CD4-positive, alpha-beta T cell treated with Interleukin-17A for 4 hours (primary cell): ENCODE results near the gene UEVLD.

Experiments used
- DNase-seq: peaks from one replicate; pipeline ENCODE4 v3.0.0-alpha.2; 2020; ENCODE audit warnings: mixed read lengths

Gene UEVLD

DNA sequence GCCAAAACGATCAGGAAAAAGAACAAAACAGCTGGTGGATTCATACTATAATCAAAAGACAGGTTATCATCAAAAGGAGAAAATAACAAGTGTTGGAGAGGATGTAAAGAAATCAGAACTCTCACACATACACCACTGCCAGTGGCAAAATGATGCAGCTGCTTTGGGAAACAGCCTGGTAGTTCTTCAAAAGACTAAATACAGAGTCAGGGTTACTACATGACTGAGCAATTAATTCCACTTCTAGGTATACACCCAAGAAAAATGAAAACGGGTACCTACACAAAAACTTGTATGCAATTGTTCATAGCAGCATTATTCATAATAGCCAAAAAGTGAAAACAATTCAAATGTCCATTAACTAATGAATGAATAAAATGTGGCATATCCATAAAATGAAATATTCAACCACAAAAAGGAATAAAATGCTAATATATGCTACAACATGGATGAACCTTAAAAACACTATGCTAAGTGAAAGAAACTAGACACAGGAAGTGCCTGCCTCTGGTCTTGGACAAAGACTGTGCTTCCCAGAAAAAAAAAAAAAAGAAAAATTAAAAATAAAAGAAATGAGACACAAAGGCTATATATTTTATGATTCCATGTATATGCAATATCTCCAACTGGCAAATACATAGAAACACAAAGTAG is 8.3 kb downstream of the UEVLD start:
- DNase-seq, result no peak

DNA sequence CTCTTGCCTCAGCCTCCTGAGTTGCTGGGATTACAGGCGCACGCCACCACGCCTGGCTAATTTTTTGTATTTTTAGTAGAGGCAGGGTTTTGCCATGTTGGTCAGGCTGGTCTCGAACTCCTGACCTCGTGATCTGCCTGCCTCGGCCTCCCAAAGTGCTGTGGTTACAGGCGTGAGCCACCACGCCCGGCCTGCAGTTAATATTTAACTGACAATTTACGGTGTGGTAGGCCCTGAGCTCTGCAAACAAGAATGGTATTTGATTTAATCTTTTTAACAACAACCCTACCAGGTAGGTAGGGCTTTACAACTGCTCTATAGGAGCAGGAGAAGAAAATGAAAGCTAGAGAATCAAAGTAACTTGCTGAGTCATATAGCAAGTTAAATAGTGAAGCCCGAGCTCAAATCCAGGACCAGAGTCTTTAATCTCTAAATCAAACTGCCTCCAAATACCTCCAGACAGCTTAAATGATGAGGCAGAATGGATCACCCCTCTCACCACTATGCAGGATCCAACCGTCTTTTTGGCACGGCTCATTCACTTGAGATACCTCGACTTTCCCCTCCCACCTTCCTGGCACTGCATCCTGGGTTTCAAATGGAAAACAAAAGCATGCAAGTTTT is 9.4 kb downstream of the UEVLD start:
- DNase-seq, result no peak

DNA sequence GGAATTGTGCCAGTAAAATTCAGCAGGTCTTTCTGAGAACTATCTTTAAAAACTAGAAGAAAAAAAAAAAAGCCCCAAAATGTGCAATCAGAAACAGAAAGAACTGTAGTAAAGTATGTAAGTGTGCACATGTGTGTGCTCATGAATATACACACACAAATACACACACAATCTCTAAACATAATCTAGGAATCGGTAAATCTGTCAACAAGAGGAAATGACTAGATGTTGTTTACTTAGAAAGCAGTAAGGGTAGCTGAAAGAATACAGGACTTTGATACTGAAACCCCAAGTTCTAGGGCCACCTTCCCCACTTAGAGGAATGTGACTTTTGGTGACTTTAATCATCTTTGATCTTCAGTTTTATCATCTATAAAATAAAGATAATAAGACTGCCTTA is 13.2 kb downstream of the UEVLD start:
- DNase-seq, result no peak

DNA sequence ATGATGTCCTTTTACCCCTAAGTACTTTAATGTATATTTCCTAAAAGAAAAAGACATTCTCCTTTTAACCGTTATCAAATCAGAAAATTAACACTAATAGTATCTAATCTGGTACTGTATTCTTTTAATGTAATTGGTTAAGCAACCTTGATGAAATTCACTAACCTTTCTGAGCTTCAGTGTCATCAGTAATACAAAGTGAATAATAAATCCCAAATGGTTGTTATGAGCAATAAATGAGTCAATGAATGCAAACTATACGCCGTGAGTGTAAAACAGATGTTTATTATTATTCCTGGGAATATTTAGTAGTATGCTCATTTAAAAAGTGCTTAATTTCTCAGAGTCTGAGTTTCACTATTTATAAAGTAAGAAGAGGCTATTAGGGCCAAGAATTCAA is 21.5 kb downstream of the UEVLD start:
- no peak for DNase-seq

DNA sequence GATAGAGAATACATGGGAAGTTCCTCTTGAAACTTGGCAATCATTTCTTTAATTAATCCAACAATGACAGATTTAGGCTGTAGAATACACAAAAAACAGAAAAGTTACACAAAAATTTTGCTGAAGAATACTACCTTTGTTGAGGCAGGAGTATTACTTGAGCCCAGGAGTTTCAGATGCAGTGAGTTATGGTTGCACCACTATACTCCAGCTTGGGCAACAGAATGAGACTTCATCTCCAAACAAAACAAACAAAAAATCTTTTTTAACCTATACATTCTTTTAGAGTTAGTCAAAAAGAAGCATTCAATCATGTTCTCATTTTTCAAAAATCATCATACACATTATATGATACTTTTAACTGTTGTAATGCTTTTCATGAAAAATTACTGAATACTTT is 22.1 kb downstream of the UEVLD start:
- no peak for DNase-seq

DNA sequence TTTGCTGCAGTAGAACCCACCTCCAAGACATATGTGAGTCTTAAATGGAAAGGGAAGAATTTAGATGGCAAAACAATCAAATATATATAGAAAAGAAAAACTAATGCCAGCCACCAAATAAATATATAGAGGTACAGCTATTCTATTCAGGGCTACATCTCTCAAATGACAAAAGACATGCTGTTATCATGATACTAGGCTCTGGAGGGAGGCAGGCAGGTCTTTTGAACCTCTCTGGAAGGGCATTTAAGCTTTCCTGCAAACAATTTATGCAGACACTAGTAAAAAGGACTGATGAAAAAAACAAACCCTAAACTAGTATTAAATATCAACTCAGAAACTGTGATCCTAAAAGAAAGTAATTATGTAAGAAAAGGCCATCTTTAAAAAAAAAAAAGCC is 24.4 kb downstream of the UEVLD start:
- DNase-seq, result no peak

DNA sequence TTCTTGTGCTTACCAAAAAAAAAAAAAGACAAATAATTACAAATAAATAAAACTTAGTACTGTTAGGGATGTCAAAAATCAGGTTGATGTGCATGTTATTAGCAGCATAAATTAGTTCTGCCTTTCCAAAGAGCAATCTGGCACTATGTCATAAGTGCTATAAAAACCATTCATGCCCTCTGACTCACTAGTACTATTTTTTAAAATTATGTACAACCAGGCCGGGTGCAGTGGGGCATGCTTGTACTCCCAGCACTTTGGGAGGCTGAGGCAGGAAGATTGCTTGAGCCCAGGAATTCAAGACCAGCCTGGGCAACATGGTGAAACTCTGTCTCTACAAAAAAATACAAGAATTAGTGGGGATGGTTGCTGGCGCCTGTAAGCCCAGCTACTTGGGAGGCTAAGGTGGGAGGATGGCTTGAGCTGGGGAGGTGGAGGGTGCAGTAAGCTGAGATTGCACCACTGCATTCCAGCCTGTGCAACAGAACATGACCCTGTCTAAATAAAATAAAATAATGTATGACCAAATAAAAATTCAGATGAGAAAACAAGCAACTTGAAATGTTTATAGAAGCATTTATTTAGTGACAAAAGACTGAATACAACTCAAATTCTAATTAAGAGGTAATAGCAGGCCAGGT is 25.3 kb downstream of the UEVLD start:
- no peak for DNase-seq

DNA sequence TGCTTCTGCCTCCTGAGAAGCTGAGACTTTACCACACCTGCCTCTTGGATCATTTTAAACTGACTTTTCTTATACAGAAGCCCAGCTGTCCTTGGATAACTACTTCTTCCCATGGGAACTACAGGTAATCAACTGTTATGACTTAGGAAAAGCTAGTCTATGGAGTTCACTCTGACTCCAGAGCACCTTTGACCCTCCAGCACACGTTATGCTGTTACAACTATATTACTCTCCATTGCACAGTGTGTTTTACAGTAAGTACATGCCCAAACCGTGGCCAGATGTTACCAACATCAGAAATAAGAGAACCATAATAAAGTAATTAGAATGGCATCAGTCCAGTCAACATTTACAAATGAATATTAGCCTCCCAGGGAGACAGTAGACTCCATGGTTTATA is 40.5 kb downstream of the UEVLD start:
- DNase-seq, result no peak

DNA sequence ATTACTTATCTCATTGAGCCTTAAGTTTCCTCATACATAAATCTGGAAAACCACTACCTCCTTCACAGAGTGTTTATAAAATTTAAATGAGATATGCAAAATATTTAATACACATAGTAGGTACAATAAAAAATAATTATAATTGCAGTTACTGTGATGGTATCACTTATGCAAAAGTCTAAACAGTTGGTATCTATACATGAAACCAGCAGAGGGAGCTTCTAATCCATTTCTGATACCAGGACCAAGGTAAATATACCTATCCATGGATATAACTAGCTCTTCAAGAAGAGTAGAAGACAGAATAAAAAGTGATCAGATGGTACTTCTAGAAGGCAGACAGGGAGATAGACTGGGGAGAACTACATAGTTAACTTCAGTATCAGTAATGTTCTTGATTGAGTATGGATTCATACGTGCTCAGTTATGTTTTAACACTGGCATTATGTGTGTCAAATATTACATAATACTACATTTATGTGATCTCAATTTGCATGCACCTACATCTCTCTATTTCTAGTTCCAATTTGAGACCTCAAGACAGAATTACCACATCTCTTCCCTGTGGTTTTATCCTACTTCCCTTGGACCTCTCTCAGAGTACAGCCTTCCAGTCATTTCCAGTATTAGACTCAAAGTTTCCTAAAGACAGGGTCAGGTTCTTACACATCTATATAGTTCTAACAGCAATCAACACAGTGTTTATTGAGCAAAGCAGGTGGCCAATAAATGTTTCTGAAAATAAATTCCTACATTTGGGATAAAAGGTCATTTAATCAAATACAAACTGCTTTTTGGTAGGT is 48.1 kb downstream of the UEVLD start:
- DNase-seq, result no peak

DNA sequence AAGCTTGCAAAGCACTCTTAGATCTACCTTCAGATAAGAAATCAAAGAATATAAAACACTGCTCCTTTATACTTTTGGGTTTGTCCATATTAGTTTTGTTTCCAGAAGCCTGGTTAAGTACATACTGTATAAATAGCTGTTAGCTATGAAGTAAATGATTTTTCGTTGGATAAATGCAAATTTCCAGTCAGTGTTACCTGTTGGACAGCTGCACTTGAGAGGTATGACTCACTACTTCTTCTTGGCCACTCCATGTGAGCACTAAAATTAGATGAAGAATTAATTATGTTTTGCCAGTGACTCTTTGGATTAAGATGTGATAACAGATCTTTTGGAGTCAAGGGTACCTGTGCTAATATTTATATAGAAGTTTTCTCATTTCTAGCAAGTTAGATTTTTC is 52.3 kb downstream of the UEVLD start:
- no peak for DNase-seq

DNA sequence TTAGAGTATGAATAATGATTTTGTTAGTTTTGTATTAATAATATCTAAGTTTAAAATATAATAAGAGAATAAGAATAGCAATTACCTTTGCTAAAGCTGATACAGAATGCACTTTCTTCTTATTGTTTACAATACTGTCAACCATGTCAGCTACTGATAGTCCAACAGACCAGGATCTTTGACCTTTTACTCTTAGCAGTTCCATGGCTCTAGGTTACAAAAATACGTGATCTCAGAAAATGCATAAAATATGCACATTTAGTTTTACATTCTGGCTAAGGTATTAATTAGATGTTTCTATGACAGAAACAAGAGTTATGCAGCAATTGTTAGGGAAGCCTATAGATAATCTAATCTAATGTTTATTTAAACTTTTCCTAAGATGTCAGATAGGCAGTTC is 54.3 kb downstream of the UEVLD start:
- no peak for DNase-seq

DNA sequence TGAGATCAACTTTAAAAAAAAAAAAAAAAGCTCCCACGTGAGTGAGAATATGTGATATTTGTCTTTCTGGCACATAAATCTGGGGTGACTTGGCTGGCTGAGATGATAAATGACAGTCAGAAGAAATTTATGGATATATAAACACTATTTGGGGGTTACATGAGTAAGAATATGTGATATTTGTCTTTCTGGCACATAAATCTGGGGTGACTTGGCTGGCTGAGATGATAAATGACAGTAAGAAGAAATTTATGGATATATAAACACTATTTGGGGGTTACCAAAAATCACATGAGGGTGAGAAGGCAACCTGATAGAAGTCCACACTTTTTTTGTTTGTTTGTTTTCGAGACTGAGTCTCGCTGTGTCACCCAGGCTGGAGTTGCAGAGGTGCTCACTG is 55.2 kb downstream of the UEVLD start:
- no peak for DNase-seq

DNA sequence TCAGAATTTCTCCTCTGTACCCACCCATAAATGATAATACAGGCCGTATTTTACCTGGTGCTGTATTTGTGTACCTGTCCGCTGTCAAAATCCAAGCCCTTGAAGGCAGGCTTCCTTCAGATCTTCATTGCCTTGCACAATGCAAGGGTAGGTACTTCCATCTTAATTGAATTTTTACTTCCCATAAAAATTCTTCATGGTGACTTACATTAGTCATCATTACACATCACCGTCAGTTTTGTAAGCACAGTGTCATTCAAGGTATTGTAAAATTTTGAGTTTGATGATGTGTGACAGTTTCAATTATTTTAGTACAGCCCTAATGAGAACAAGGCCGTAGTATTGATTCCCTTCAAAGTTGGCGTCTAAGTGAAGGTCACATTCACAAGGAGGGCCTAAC is 61.0 kb downstream of the UEVLD start:
- no peak for DNase-seq

DNA sequence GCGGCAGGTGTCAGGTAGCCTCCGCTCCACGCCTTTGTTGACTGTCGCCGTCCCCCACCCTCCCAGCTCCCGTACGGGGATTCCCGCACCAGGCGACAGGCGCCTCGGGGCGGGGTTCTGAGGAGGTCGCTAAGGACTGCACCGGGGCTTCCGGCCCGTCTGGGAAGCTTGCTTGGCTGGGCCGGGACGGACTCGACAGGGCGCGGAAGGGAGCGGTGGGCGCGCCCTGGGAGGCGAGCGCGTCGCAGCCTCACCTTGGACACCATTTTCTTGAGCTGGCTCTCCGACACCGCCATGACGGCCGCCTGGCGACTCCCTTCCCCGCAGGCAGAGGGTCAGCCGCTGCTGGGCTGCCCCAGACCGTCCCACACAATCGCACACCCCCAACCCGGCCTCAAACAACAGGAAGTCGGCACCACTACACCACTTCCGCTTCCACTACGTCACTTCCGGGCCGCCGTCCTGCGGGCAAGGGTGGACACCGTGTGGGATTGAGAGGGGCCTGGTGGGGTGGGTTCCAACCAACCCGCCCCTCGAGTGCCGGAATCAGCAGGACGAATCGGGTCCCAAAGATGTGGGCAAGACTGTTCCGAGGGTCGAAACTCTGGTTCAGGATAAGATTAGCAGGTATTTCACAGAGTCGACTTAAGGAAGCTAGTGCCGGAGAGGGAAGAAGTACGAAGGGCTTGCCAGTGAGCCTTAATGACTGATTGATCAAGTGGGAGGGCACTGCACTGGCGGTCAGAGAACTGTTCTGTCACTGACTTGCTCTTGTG is 61.8 kb downstream of the UEVLD start, which contains the start of gene TSG101:
TSG101 (minus strand) TSS at position 422 of the 776 bp plus-strand sequence; CDS start at position 296, 126 bp downstream.
- DNase-seq, result peak; percentile 92

DNA sequence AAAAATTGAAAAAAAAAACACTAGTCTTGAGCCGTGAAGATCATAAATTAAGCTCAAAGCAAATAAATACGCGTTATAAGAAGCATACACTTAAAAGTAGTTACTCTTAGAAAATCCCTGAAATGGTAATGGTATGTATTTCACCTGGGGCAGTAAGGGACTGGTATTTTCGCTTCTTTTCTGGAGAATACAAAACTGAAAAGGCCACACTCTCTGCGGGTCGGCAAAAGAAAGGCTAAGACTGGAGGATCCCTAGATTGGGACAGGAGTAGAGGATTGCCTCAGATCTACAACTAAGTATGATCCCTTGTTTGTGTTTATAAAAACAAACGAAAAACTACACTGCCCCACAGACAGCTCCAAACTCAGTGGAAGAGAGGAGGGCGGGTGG is 62.4 kb downstream of the UEVLD start:
- DNase-seq, result no peak

DNA sequence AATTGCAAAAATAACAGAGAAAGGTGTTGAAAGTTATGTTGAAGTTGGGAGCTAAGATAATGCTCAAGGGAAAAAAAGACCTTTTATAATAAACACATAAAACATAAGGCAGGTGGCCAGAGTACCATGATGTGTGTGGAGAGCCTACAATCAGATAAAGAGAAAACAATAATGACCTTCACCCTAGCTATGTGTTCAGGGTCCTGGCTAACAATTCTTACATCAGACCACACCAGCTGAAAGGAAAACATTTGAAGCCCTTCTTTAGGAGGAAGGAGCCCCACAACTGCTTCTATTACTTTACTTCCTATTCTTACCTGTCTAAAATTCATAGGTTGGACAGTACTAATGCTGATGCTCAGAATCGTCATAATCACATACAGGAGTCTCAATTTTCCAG is 64.3 kb downstream of the UEVLD start:
- DNase-seq, result no peak

DNA sequence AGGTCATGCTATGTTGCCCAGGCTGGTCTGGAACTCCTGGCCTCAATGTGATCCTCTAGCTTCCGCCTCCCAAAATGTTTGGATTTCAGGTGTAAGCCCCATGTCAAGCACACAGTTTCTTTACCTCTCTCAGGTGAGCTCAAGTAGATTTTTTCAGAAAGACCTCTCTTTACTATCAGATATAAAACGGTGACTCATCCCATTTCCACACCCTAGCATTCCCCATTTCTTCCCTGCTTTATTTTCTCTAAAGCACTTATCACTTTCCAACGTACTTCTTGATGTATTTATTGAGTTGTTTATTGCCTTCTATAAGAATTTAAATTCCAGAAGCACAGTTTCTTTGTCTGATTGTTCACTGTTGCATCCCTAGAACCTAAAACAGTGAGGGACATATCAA is 65.5 kb downstream of the UEVLD start:
- no peak for DNase-seq

DNA sequence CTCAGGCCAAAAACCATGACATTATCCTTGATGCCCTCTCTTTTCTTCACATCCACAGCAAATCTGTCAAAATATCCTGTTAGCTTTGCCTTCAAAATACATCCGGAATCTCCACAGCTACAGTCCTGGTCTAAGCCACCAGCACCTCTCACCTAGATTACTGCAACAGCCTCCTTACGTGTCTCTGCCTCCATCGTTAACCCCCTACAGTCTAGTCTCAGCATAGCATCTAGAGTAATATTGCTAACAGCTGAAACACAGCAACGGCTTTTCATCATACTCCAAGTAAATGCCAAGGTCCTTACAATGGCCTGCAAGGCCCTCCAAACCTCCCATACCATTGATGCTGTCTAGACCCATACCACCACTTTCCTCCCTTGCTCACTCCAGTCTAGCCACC is 66.1 kb downstream of the UEVLD start:
- DNase-seq, result no peak

DNA sequence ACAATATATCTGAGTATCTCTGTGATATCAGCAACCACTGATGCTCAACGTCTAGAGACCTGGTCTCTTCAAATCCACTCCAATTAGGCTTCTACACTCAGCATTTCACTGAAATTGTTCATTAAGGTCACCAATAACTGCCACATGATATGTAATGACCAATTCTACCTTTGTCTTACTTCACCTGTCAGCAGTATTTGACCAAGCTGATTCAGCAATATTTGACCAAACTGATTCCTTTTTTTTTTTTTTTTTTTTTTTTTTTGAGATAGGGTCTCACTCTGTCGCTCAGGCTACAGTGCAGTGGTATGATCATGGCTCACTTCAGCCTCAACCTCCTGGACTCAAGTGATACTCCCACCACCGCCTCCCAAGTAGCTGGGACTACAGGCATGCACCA is 67.4 kb downstream of the UEVLD start:
- no peak for DNase-seq

DNA sequence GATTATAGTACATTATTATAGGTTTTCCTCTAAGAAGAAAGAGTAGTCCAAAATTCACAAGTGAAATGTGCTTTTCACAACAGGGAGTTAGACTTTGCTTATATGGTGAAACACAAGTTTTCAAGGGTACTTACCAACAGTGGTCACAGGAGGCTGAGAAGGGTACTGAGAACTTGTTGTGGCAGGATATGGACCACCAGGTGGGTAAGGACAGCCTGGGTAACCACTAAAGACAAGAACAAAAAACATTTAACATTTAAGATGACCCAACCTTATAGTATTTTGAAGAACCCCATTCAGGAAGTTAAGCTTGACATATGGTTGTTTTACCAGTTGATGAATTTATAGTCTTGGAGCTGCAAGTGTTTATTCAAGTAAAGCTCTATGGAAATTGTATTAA is 86.2 kb downstream of the UEVLD start:
- no peak for DNase-seq

DNA sequence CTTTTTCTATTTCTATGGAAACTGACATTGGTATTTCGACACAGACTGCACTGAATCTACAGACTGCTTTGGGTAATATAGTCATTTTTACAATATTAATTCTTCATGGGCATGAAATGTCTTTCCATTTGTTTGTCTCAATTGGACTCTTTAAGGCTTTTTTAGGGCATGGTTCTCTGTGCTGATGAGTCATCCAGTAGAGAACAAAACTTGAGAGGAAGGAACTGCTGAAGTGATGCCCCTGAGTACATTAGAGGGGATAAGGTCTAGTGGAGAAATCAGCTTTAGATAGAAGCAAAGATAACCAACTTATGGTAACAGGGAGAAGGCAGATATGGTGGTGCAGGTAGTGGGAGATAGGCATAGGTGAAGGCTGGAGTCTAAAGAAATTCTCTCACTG is 86.9 kb downstream of the UEVLD start:
- DNase-seq, result no peak

DNA sequence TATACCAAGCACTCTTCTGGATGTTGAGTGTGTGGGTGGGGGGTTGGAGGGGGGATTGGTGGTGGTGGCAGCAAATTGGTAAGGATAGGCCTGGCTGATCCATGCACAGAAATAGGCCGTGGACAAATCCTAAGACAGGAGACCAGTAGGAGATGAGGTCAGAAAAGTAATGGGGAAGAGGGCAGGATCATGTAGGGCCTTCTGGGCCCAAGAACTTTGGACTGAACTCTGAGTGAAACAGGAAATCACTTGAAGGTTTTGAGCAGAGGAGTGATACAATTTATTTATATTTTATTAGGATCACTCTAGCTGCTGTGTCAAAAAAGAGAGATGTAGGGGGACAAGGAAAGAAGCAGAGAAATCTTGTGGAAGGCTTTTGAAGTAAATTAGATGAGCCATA is 90.5 kb downstream of the UEVLD start:
- no peak for DNase-seq

DNA sequence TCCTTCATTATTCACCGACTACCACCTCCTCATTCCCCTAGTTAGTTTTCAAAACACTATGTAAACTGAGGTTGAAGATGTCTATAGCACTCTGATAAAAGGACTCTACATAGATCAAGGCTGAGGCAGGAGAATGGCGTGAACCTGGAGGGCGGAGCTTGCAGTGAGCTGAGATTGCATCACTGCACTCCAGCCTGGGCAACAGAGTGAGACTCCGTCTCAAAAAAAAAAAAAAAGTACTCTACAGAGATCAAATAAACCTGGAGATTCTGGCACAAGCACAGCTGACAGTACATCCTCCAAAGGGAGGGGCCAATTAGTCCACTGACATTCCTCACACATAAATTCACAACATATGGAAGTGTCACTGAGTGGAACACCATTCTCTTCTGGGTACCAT is 92.8 kb downstream of the UEVLD start:
- DNase-seq, result no peak
